Common myeloid progenitor, CD34-positive (primary cell): Measurements from ENCODE around the gene KCNN3.

Experiments used
- CTCF ChIA-PET: fragments of 350-600 bp; sonication (Branson Sonifier 250); formaldehyde crosslinking; loops from one replicate; lab custom pipeline; 2021; ENCODE audit warnings: antibody characterized with exemption; lab: Charles Lee
- POLR2A ChIA-PET: fragments of 350-600 bp; sonication (Branson Sonifier 250); formaldehyde crosslinking; loops from one replicate; lab custom pipeline; 2021; ENCODE audit warnings: antibody characterized with exemption; lab: Charles Lee
- DNase-seq, 3 donors: peaks; one replicate each; pipeline versions ENCODE4 v3.0.0 to v3.0.0-alpha.2; 2013
- H3K27ac ChIP-seq, 2 experiments: 1 replicate in 1 of 2; 2 replicates in 1 of 2; pipeline ENCODE4 v1.7.0; 2013; ENCODE audit warnings: inconsistent platforms in 2 of 2, low read length in 2 of 2, mild to moderate bottlenecking in 2 of 2, low read depth in 1 of 2, moderate library complexity in 1 of 2; ENCODE audit not compliant: severe bottlenecking in 2 of 2, insufficient read depth in 1 of 2, poor library complexity in 1 of 2
- H3K27me3 ChIP-seq, 5 experiments: replicated peaks in 2 of 5; 1 replicate in 3 of 5; 2 replicates in 2 of 5; pipeline versions ENCODE4 v1.6.1 to v1.7.0; 2013; ENCODE audit warnings: low read length in 4 of 5, mild to moderate bottlenecking in 2 of 5, moderate library complexity in 2 of 5, inconsistent platforms in 1 of 5; ENCODE audit not compliant: insufficient read depth in 5 of 5, control insufficient read depth in 4 of 5
- H3K36me3 ChIP-seq, 4 experiments: 1 replicate in 2 of 4; 2 replicates in 2 of 4; pipeline versions ENCODE4 v1.6.1 to v1.7.0; 2013; ENCODE audit warnings: low read length in 3 of 4, control low read depth in 1 of 4, mild to moderate bottlenecking in 1 of 4; ENCODE audit not compliant: control insufficient read depth in 4 of 4, insufficient read depth in 4 of 4
- H3K4me1 ChIP-seq, 4 experiments: 1 replicate in 3 of 4; 2 replicates in 1 of 4; pipeline versions ENCODE4 v1.6.1 to v1.7.1; 2013; ENCODE audit warnings: low read length in 3 of 4, mild to moderate bottlenecking in 3 of 4, control low read depth in 1 of 4, inconsistent platforms in 1 of 4, moderate library complexity in 1 of 4; ENCODE audit not compliant: control insufficient read depth in 4 of 4, insufficient read depth in 4 of 4; ENCODE audit errors: control extremely low read depth in 1 of 4
- H3K4me3 ChIP-seq, 7 experiments: 1 replicate in 4 of 7; 2 replicates in 3 of 7; pipeline versions ENCODE4 v1.5.1 to v1.7.0; 2013; ENCODE audit warnings: mild to moderate bottlenecking in 7 of 7, low read length in 6 of 7, moderate library complexity in 6 of 7, inconsistent platforms in 2 of 7, low read depth in 2 of 7, control low read depth in 1 of 7; ENCODE audit not compliant: insufficient read depth in 4 of 7, control insufficient read depth in 1 of 7; ENCODE audit errors: extremely low read depth in 1 of 7
- H3K9me3 ChIP-seq, 5 experiments: 1 replicate in 4 of 5; 2 replicates in 1 of 5; pipeline versions ENCODE4 v1.6.1 to v1.7.1; 2013; ENCODE audit warnings: low read length in 4 of 5, mild to moderate bottlenecking in 2 of 5, inconsistent platforms in 1 of 5, low read depth in 1 of 5, moderate library complexity in 1 of 5; ENCODE audit not compliant: control insufficient read depth in 4 of 5, insufficient read depth in 2 of 5; ENCODE audit errors: control extremely low read depth in 1 of 5
- WGBS: methylation state at CpG from one replicate; pipeline ENCODE4 v1.1.5; 2013; ENCODE audit not compliant: insufficient coverage; 5-methylcytosine and 5-hydroxymethylcytosine counted together

KCNN3 gene

DNA sequence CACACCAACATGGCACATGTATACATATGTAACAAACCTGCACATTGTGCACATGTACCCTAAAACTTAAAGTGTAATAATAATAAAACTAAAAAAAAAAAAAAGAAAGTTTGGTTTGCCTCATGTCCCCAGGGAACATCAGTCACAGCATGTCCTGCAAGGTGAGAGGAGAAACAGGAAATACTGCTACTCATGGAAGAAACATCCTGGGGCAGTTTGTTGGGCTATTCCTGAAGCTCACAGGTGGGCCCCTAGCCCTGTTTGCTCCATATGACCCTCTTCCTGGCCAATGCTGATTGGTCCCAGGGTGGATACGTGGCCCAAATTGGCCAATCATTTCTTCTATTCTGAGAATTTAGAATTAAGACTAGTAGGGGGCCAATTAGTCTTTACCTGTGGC lies 158.7 kb downstream of the KCNN3 start:
- Histone ChIP-seq H3K27me3 (peaks cover 0 to 4% (median 0%) of the 10 kb centered on the region in 5 experiments), H3K4me1 (peaks cover 0 to 10% (median 2%) of the 10 kb centered on the region in 4 experiments), H3K36me3 (no peaks in the 10 kb centered on the region), H3K9me3 (no peaks in the 10 kb centered on the region), H3K27ac (no peak overlapping the region), H3K4me3 (no peak overlapping the region)
- DNase-seq: no peak
- CTCF ChIA-PET: no interaction called here
- POLR2A ChIA-PET: no interaction called here
- 83% methylated on average over 1 of the region's 1 CpG for WGBS

GRCh38 chr1:154710106-154710505 lies 160.0 kb downstream of the KCNN3 start:
- DNase-seq: no peak
- ChIA-PET CTCF (interaction anchor here (0.7 kb wide), 1 partner anchor 59 kb away, joined by 3 read pairs; no protein-coding TSS in a partner anchor), POLR2A (no interaction called here)
- no peak overlapping the region for H3K27ac ChIP-seq
- H3K9me3 ChIP-seq: no peaks in the 10 kb centered on the region
- no peaks in the 10 kb centered on the region for H3K36me3 ChIP-seq
- H3K27me3 ChIP-seq: peaks cover 0 to 8% (median 0%) of the 10 kb centered on the region in 5 experiments
- H3K4me3 ChIP-seq: no peak overlapping the region
- WGBS: 98% methylated on average over 4 of the region's 6 CpGs
- H3K4me1 ChIP-seq: peaks cover 0 to 10% (median 2%) of the 10 kb centered on the region in 4 experiments

DNA sequence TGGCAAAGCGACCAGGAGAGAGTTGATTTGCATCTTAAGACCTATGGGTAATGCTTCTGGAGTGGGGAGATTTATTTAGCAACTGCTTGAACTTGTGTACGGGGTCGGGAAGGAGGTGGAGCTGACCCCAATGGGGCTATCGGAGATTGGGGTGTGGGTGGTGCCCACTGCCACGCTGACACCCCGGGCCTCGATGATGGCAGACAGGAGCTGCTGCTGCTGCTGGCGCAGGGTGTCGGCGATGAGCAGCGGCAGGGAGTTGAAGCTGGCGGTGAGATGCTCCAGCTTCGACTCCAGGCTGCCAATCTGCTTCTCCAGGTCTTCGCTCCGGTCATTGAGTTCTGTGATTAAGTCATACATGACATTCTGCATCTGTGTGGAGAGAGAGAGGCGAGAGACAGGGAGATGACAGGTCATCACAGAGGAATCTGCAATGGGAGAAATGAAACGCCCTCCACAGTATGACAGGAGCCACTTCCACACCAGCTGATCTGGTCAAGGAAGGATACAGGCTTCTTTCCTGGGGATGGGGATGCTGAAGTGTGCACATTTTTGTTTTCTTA lies 162.1 kb downstream of the KCNN3 start:
- H3K4me3 ChIP-seq: no peak overlapping the region
- ChIA-PET POLR2A (interaction anchor here (0.6 kb wide), 1 partner anchor 59 kb away, joined by 3 read pairs; no protein-coding TSS in a partner anchor), CTCF (no interaction called here)
- WGBS: 97% methylated on average over 10 of the region's 17 CpGs
- H3K27me3 ChIP-seq: peaks cover 0 to 8% (median 0%) of the 10 kb centered on the region in 5 experiments
- H3K4me1 ChIP-seq: peaks cover 0 to 10% (median 2%) of the 10 kb centered on the region in 4 experiments
- no peaks in the 10 kb centered on the region for H3K36me3 ChIP-seq
- DNase-seq: no peak
- no peaks in the 10 kb centered on the region for H3K9me3 ChIP-seq
- no peak overlapping the region for H3K27ac ChIP-seq

- DNase-seq: no peak
- Histone ChIP-seq H3K36me3 (no peaks in the 10 kb centered on the region), H3K27me3 (peaks cover 0 to 8% (median 0%) of the 10 kb centered on the region in 5 experiments), H3K4me3 (no peak overlapping the region), H3K9me3 (no peaks in the 10 kb centered on the region), H3K27ac (no peak overlapping the region), H3K4me1 (peaks cover 0 to 4% (median under 1%) of the 10 kb centered on the region in 4 experiments)
- CTCF ChIA-PET: no interaction called here
- POLR2A ChIA-PET: no interaction called here
- WGBS: no CpG with 5 or more reads among the region's 1 CpG
Observed at GRCh38 chr1:154706851-154707250, 163.2 kb downstream of the KCNN3 start.

DNA sequence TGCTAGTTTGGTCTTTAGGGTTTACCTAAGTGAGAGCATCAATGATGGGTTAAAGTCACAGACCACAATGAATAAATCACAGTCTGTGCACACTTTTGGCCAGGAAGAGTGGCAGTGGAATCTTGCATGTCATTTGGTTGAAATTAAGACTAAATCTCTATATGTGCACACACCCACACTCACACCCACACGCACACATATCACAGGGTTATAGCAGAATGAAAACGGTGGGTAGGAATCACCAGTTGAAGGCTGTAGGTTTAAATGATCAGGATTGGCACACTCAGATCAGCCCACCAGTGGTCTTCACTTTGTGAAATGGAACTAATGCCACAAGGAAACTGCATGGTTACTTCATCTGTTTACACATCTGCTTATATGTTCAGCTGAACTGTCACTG lies 164.5 kb downstream of the KCNN3 start:
- POLR2A ChIA-PET: no interaction called here
- CTCF ChIA-PET: no interaction called here
- H3K9me3 ChIP-seq: no peaks in the 10 kb centered on the region
- H3K36me3 ChIP-seq: no peaks in the 10 kb centered on the region
- H3K4me3 ChIP-seq: no peak overlapping the region
- no peak for DNase-seq
- H3K27ac ChIP-seq: no peak overlapping the region
- 100% methylated on average over 2 of the region's 2 CpGs for WGBS
- peaks cover 0 to 8% (median 0%) of the 10 kb centered on the region in 5 experiments for H3K27me3 ChIP-seq
- H3K4me1 ChIP-seq: no peaks in the 10 kb centered on the region

DNA sequence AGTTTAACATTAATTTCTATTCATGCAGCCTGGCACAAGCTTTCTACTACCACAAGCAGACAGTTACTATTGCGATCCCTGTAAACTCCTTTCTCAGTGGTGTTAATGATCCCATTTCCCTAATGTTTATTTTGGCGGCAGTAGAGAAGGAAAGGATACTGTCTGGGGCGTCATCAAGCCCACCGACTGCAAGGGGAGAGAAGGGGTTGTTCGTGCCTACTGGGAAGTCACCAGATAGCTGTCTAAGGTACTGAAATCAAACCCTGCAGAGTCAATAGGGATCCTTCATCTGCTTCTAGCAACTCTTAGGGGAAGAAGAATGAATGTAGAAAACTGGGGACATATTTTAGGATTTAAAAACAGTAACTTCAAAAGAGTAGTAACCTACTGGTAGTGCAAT lies 166.9 kb downstream of the KCNN3 start:
- H3K4me1 ChIP-seq: no peaks in the 10 kb centered on the region
- H3K4me3 ChIP-seq: no peak overlapping the region
- H3K9me3 ChIP-seq: no peaks in the 10 kb centered on the region
- peaks cover 0 to 8% (median 0%) of the 10 kb centered on the region in 5 experiments for H3K27me3 ChIP-seq
- H3K27ac ChIP-seq: no peak overlapping the region
- WGBS: 67% methylated on average over 5 of the region's 5 CpGs
- ChIA-PET POLR2A (no interaction called here), CTCF (interaction anchor here (0.6 to 1.0 kb wide), 3 partner anchors 50 to 331 kb away, joined by 3 read pairs; no protein-coding TSS in a partner anchor)
- no peaks in the 10 kb centered on the region for H3K36me3 ChIP-seq
- peak in 1 of 3 donors; percentile 30 for DNase-seq

GRCh38 chr1:154698320-154699096 lies 171.6 kb downstream of the KCNN3 start:
- Histone ChIP-seq H3K27ac (no peak overlapping the region), H3K27me3 (no peaks in the 10 kb centered on the region), H3K4me1 (no peaks in the 10 kb centered on the region), H3K36me3 (no peaks in the 10 kb centered on the region), H3K4me3 (no peak overlapping the region), H3K9me3 (no peaks in the 10 kb centered on the region)
- ChIA-PET POLR2A (interaction anchor here (0.6 kb wide), 1 partner anchor 1312 kb away, joined by 3 read pairs; no protein-coding TSS in a partner anchor), CTCF (interaction anchor here (1.2 to 1.7 kb wide), 2 partner anchors 16 to 180 kb away, joined by 3 to 4 read pairs; no protein-coding TSS in a partner anchor)
- WGBS: 96% methylated on average over 4 of the region's 4 CpGs
- no peak for DNase-seq
